AG04449 (cell line): ENCODE data around the gene ZNF503.

Source experiments
- CTCF ChIA-PET: fragments of 350-600 bp; formaldehyde crosslinking; extraction: SDS; loops from one replicate; lab custom pipeline; 2021; ENCODE audit warnings: antibody characterized with exemption; lab: Yijun Ruan, JAX
- POLR2A ChIA-PET: fragments of 400-600, 350-600 bp; formaldehyde crosslinking; extraction: SDS; loops from one replicate; lab custom pipeline; 2020; ENCODE audit warnings: antibody characterized with exemption, inconsistent platforms; lab: Yijun Ruan, JAX
- DNase-seq: peaks from one replicate; pipeline ENCODE4 v3.0.0-alpha.2; 2010; ENCODE audit warnings: low read depth, low spot score
- H3K4me3 ChIP-seq: 2 replicates; pipeline ENCODE4 v1.5.1; 2011; ENCODE audit warnings: low read depth, mild to moderate bottlenecking, control low read depth, low read length
- CTCF ChIP-seq: IDR thresholded peaks from one replicate; pipeline ENCODE4 v1.5.1; 2011; ENCODE audit warnings: mild to moderate bottlenecking, moderate library complexity, low read length, control low read depth, inconsistent platforms; ENCODE audit not compliant: insufficient read depth; ENCODE audit errors: missing control alignments

The ZNF503 gene

GRCh38 chr10:75446508-75446907 is 44.9 kb upstream of the ZNF503 start:
- TF ChIP-seq CTCF = no peak
- ChIA-PET POLR2A (no interaction called here), CTCF (no interaction called here)
- H3K4me3 ChIP-seq = no peak overlapping the region
- DNase-seq = no peak

- CTCF ChIA-PET = no interaction called here
- no peak overlapping the region for H3K4me3 ChIP-seq
- TF ChIP-seq CTCF = no peak
- no peak for DNase-seq
- POLR2A ChIA-PET = no interaction called here
Measured at GRCh38 chr10:75444781-75445386, 43.3 kb upstream of the ZNF503 start.

DNA sequence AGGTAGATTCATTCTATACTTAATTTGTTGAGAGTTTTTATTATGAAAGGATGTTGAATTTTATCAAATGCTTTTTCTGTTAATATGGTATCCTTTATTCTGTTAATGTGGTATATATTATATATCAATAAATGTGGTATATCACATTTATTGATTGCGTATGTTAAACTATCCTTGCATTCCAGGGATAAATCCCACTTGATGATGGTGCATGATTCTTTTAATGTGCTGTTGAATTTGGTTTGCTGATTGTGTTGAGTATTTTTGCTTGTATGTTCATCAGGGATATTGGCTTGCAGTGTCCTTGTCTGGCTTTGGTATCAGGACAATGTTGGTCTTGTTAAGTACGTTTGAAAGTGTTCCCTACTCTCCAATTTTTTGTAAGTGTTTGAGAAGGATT is 41.8 kb upstream of the ZNF503 start:
- CTCF ChIA-PET = no interaction called here
- no peak overlapping the region for H3K4me3 ChIP-seq
- TF ChIP-seq CTCF = no peak
- POLR2A ChIA-PET = no interaction called here
- DNase-seq = no peak

GRCh38 chr10:75441682-75442081 is 40.1 kb upstream of the ZNF503 start:
- POLR2A ChIA-PET = no interaction called here
- no peak overlapping the region for H3K4me3 ChIP-seq
- TF ChIP-seq CTCF = no peak
- CTCF ChIA-PET = no interaction called here
- DNase-seq = no peak

DNA sequence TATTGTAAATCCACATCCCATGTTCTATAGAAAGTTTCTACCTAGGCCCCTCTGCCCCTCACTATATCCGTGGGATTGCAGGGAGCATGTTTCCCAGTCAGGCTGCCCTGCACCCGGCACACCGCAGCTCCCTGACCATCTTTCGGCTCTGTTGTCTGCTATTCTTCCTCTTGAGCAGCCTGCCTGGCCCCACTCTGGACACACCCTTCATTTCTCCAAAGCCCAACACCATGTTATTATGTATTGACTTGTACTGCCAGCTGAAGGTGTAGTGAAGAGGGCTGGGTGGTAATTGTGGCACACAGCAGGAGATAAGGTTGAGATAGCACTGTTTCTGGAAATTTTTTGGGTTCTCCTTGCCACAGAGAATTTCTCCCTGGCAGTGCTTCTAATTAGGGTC is 39.6 kb upstream of the ZNF503 start:
- CTCF ChIA-PET = no interaction called here

DNA sequence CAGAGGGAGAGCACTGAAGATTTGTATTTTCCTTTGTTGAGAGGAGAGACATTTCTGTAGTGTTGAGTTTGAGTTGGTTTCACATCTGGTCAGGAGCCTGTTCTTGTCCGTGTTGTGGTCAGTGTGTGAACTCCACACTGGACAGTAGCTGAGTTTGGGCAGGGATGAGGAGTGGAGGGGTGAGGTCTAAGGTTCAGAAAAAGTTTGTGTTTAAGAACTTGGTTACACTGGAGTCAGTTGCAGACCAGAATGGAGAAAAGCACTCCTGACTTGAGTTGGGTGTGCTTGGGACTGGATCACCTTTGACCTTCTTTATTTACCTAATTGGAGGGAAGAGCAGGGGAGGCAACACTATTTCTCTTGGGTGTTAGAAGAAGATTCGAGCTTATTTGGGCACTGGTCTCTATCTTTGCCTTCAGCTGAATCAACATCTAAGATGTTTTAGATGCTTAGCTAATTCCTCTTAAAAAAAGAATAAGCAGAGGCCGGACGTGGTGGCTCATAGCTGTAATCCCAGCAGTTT is 38.8 kb upstream of the ZNF503 start:
- no peak for DNase-seq
- ChIA-PET CTCF (no interaction called here), POLR2A (no interaction called here)
- H3K4me3 ChIP-seq = no peak overlapping the region
- no peak for TF ChIP-seq CTCF

More for the DNA sequence above, 39.6 kb upstream of the ZNF503 start:
- POLR2A ChIA-PET = no interaction called here
- no peak for TF ChIP-seq CTCF
- H3K4me3 ChIP-seq = no peak overlapping the region
- DNase-seq = no peak
